ENCODE data around the gene GRN.
"Not testable (repeated sequence)": the region's sequence is repeated elsewhere in the genome, so short reads cannot be mapped to it uniquely, and the experiment has no call there.

Gene GRN

DNA sequence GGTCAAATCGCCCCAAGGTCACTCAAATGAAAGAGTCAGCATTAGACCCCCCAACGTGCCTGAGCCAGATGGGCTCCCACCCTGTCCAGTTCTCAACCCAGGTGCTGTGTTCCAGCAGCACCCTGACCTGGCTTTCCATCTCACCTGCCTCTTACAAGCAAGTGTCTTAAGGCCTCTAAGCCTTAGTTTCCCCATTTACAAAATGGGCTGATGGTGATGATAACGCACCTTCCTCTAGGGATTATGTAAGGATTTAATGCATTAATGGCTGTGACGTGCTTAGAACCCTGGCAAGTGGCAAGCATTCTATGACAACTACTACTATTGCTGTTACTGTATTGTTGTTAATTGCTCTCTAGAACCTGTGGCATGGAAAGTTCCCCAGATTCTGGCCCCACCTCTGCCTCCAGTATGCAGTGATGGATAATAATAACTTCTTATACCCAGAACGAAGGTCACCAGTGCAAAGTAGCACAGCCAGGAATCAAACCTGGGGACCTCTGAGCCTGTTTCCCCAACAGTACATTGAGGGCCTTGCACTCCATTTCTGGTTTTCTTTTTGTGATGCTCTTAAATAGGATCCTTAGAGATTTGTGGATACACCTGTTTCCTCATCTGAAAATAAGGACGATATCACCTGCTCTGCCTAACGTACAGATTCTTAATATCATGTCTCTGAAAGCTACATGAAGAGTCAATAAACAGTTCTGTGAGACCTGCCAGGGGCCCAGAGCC, 17.2 kb upstream of the GRN start:
- DNase-seq (ENCODE audit: low read depth): no peak
- TF ChIP-seq, protein P1, sequence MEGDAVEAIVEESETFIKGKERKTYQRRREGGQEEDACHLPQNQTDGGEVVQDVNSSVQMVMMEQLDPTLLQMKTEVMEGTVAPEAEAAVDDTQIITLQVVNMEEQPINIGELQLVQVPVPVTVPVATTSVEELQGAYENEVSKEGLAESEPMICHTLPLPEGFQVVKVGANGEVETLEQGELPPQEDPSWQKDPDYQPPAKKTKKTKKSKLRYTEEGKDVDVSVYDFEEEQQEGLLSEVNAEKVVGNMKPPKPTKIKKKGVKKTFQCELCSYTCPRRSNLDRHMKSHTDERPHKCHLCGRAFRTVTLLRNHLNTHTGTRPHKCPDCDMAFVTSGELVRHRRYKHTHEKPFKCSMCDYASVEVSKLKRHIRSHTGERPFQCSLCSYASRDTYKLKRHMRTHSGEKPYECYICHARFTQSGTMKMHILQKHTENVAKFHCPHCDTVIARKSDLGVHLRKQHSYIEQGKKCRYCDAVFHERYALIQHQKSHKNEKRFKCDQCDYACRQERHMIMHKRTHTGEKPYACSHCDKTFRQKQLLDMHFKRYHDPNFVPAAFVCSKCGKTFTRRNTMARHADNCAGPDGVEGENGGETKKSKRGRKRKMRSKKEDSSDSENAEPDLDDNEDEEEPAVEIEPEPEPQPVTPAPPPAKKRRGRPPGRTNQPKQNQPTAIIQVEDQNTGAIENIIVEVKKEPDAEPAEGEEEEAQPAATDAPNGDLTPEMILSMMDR (IDR thresholded peaks at IDR 0.05; ENCODE audit: insufficient read depth, low read depth, low read length, missing control alignments): no peak
- H3K4me3 ChIP-seq (ENCODE audit: low read length): no peak overlapping the region

DNA sequence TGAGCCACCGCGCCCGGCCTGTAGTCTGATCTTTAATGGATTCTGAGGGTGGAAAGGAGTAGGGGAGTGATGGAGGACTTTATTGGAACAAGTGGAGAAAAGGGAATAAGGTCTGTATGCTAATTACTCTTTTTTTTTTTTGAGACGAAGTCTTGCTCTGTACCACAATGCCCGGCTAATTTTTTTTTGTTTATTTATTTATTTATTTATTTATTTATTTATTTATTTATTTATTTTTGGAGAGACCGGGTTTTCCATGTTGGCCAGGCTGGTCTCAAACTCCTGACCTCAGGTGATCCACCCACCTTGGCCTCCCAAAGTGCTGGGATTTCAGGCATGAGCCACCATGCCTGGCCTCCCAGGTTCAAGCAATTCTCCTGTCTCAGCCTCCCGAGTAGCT, 15.6 kb upstream of the GRN start:
- H3K4me3 ChIP-seq (ENCODE audit: low read length): not testable (repeated sequence)

DNA sequence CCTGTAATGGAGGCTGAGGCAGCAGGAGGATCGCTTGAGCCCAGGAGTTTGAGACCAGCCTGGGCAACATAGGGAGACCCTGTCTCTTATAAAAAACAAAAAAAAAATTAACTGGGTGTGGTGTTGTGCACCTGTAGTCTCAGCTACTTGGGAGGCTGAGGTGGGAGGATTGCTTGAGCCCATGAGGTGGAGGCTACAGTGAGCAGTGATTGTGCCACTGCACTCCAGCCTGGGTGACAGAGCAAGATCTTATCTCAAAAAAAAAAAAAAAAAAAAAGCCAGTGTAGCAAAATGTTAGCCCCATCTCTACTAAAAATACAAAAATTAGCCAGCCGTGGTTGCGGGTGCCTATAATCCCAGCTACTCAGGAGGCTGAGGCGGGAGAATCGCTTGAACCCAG, 14.8 kb upstream of the GRN start:
- not testable (repeated sequence) for H3K4me3 ChIP-seq (ENCODE audit: low read length); DNase-seq (ENCODE audit: low read depth)

More for the DNA sequence above, 15.6 kb upstream of the GRN start:
- not testable (repeated sequence) for DNase-seq (ENCODE audit: low read depth)

DNA sequence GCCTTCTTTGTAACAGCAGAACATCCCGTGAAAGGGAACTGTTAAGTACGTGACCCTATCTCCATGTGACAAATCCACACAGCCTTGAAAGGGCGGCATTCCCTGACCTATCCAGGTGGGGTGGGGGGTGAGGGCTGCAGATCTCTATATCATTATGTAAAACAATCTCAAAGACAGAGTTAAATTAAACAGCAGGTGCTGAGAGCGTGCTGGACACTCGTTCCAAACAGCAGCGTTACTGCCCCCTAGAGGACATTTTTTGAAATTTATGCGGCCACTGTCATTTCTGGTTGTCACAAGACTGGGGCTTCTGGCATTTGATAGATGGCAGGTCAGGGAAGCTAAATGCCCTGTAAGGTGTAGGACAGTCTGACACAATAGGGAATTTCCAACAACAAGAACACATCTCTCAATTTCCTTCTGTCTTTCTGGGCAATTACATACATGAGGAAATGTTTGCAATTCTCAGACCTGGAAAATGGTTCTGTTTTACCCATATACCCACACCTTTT, 13.8 kb upstream of the GRN start:
- no peak overlapping the region for H3K4me3 ChIP-seq (ENCODE audit: low read length)
- peak; percentile 75 for DNase-seq (ENCODE audit: low read depth)
- TF ChIP-seq, protein P1 (IDR thresholded peaks at IDR 0.05; ENCODE audit: insufficient read depth, low read depth, low read length, missing control alignments): peak; percentile 76

DNA sequence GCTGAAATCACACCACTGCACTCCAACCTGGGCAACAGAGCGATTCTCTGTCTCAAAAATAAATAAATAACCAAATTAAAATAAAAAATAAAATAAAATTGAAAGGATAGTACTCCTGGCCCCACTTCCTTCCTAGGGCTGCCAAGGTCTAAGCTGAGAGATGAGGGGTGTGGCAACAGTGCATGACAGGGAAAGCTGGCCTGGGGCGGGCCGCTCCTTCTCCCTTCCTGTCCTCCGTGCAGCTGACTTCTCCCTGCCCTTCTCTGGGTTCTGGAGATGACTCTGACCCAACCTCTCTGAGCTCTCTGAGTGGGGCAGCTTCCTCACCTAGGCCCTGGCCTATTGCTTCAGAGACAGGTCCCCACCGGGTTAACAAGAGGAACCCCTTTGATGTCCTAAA, 11.7 kb upstream of the GRN start:
- H3K4me3 ChIP-seq (ENCODE audit: low read length): no peak overlapping the region
- DNase-seq (ENCODE audit: low read depth): peak; percentile 49
- TF ChIP-seq, protein P1 (IDR thresholded peaks at IDR 0.05; ENCODE audit: insufficient read depth, low read depth, low read length, missing control alignments): no peak

DNA sequence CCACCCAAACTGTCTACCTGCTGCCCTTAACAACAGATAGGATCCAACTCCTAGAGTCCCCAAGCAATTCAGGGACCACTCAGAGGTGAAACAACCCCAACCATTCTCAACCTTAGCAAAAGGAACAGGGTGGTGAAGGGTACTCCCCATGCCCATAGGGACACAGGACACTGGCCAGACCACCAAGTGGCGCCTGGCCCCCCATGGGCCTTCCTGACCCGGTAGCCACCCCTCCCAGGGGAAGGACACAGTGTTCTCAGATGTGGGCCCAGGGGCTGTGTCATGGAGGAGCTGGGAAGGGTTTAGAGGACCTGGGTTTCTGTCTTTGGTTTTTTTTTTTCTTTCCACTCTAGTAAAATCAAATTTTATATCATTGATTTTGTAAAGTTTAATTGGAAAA, 10.8 kb upstream of the GRN start:
- no peak overlapping the region for H3K4me3 ChIP-seq (ENCODE audit: low read length)
- TF ChIP-seq, protein P1 (IDR thresholded peaks at IDR 0.05; ENCODE audit: insufficient read depth, low read depth, low read length, missing control alignments): no peak
- DNase-seq (ENCODE audit: low read depth): no peak

DNA sequence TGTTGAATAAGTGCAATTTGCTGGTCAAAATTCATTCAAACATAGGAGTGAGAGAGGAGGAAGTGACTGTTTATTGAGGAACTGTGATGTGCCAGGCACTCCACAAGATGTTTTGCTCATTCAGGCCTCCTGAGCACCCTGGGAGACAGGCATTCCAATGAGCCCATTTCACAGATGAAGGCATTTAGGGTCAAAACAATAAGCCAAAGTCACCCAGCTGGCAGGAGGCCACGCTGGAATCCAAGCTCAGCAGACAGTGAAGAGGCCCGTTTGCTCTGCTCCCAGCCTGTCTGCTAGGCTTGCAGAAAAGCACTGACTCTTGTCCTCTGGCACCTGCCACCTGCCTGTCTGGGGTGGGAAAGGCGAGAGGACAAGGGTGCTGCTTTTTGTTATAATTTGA, 10.4 kb upstream of the GRN start:
- no peak overlapping the region for H3K4me3 ChIP-seq (ENCODE audit: low read length)
- TF ChIP-seq, protein P1 (IDR thresholded peaks at IDR 0.05; ENCODE audit: insufficient read depth, low read depth, low read length, missing control alignments): no peak
- no peak for DNase-seq (ENCODE audit: low read depth)

DNA sequence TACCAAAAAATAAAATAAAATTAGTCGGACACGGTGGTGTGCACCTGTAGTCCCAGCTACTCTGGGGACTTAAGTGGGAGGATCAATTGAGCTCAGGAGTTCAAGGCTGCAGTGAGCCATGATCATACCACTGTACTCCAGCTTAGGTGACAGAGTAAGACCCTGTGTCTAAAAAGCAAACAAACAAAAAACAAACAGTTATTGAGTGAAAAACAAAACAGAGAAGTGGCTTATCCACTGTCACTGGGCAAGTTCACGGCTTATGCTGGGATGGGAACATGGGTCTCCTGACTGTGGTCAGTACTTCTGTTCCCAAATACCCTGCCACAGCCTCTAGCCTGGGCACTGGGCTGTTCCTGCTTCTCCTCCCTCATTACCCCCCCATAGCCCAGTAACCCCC, 9.5 kb upstream of the GRN start:
- DNase-seq (ENCODE audit: low read depth): no peak
- TF ChIP-seq, protein P1 (IDR thresholded peaks at IDR 0.05; ENCODE audit: insufficient read depth, low read depth, low read length, missing control alignments): no peak
- H3K4me3 ChIP-seq (ENCODE audit: low read length): no peak overlapping the region

Data from epithelial cell of esophagus (primary cell).